ENCODE results near the gene MYH10. TPM values are rescaled to one million over a fixed set of nuclear protein-coding genes. Genes with fewer than 3 reads are reported as not detected.

The MYH10 gene
- total RNA-seq: 10 to 100 TPM; 11.2 to 12.3 TPM

GRCh38 chr17:8630227-8630801 lies at the start of gene MYH10:
Gene MYH10 (minus strand): TSS chr17:8630725. CDS start chr17:8623246, 7,479 bp downstream.

GRCh38 chr17:8435245-8436168 lies 195.0 kb downstream of the MYH10 start, which contains the start of gene NDEL1:
Gene NDEL1 (plus strand): TSS chr17:8435884. CDS start chr17:8444272, 8,388 bp downstream.

Other genes with a start within 250 kb of the MYH10 start
- gene RPL26, start 247.5 kb downstream of the MYH10 start, total RNA-seq: 1,000 to 10,000 TPM; 2,778 to 2,823 TPM
- gene RNF222, start 232.9 kb downstream of the MYH10 start, total RNA-seq: under 1 TPM in 1 of 2 experiments, not detected in 1; 0.10 TPM
- gene NDEL1, start 194.8 kb downstream of the MYH10 start, total RNA-seq: 10 to 100 TPM; 62.9 to 63.5 TPM
- gene CCDC42, start 114.1 kb upstream of the MYH10 start, total RNA-seq: not detected
- gene SPDYE4, start 127.8 kb upstream of the MYH10 start, total RNA-seq: not detected
- under 1 TPM; 0.55 to 0.60 TPM for gene MFSD6L, start 168.6 kb upstream of the MYH10 start, total RNA-seq
- gene PIK3R6, start 236.9 kb upstream of the MYH10 start, total RNA-seq: 1 to 10 TPM; 5.5 to 6.1 TPM

All from activated naive CD4-positive, alpha-beta T cell treated with anti-CD3 and anti-CD28 coated beads, Interleukin-2, amount 10 ng/mL, durations not matched to agents 5 hours and 36 hours (primary cell).